DND-41 (cell line): ENCODE results near the gene PGBD5.

Source experiments
- ATAC-seq: fragments of 200-7000 bp; cut with Tn5 transposase; 3 replicates; pipeline ENCODE4 v1.9.1; 2021; ENCODE audit warnings: low read depth; ENCODE audit not compliant: insufficient read depth
- DNase-seq: peaks from one replicate; pipeline ENCODE4 v3.0.0-alpha.2; 2020
- H2AFZ ChIP-seq: 2 replicates; pipeline ENCODE4 v1.6.0; 2012; ENCODE audit warnings: low read depth, low read length
- H3K27ac ChIP-seq: 2 replicates; pipeline ENCODE4 v1.5.1; 2012; ENCODE audit warnings: low read length, inconsistent platforms
- H3K27me3 ChIP-seq: fragments of 200-600 bp; sonication (generic); 2 replicates; pipeline ENCODE4 v1.6.0; 2012; ENCODE audit warnings: low read length, mild to moderate bottlenecking, inconsistent platforms; ENCODE audit not compliant: insufficient read depth, poor library complexity
- H3K36me3 ChIP-seq: 2 replicates; pipeline ENCODE4 v1.5.1; 2012; ENCODE audit warnings: low read length, inconsistent platforms; ENCODE audit not compliant: insufficient read depth
- H3K4me1 ChIP-seq: 2 replicates; pipeline ENCODE4 v1.5.1; 2012; ENCODE audit warnings: mild to moderate bottlenecking, low read length; ENCODE audit not compliant: insufficient read depth
- H3K4me2 ChIP-seq: 2 replicates; pipeline ENCODE4 v1.6.0; 2012; ENCODE audit warnings: mild to moderate bottlenecking, moderate library complexity, low read length, inconsistent platforms; ENCODE audit not compliant: insufficient read depth
- H3K4me3 ChIP-seq, 2 experiments: fragments of 200-600 bp in 1 of 2; shearing (Covaris generic) in 1 of 2; 2 replicates each; pipeline ENCODE4 v1.5.1; 2012 to 2016; ENCODE audit warnings: inconsistent platforms in 2 of 2, low read length in 2 of 2, mild to moderate bottlenecking in 2 of 2, low read depth in 1 of 2, moderate library complexity in 1 of 2
- H3K79me2 ChIP-seq: 2 replicates; pipeline ENCODE4 v1.6.0; 2012; ENCODE audit warnings: low read length, inconsistent platforms; ENCODE audit not compliant: insufficient read depth
- H3K9ac ChIP-seq: 2 replicates; pipeline ENCODE4 v1.6.0; 2012; ENCODE audit warnings: low read depth, mild to moderate bottlenecking, inconsistent platforms, low read length, moderate library complexity
- H3K9me3 ChIP-seq: 2 replicates; pipeline ENCODE4 v1.5.1; 2012; ENCODE audit warnings: low read length, moderate library complexity, mild to moderate bottlenecking, inconsistent platforms; ENCODE audit not compliant: insufficient read depth, severe bottlenecking
- H4K20me1 ChIP-seq: 2 replicates; pipeline ENCODE4 v1.6.0; 2012; ENCODE audit warnings: low read length; ENCODE audit not compliant: insufficient read depth
- CTCF ChIP-seq: IDR thresholded peaks from 2 replicates; pipeline ENCODE4 v1.5.1; 2012; ENCODE audit warnings: borderline replicate concordance, low read length, moderate library complexity, mild to moderate bottlenecking; ENCODE audit not compliant: poor library complexity, severe bottlenecking; ENCODE audit errors: extremely low read depth
- EZH2 ChIP-seq: IDR thresholded peaks from 3 replicates; pipeline ENCODE4 v1.6.1; 2012; ENCODE audit warnings: borderline replicate concordance, low read depth, mild to moderate bottlenecking, moderate library complexity, low read length, inconsistent platforms; ENCODE audit not compliant: severe bottlenecking

The PGBD5 gene

GRCh38 chr1:230465691-230466090 lies 39.6 kb upstream of the PGBD5 start:
- Histone ChIP-seq H3K79me2 (no peaks in the 10 kb centered on the region), H3K27me3 (peaks cover 21% of the 10 kb centered on the region), H3K4me1 (no peaks in the 10 kb centered on the region), H3K4me3 (no peak overlapping the region), H2AFZ (no peak overlapping the region), H3K36me3 (no peaks in the 10 kb centered on the region), H3K27ac (no peak overlapping the region), H4K20me1 (no peaks in the 10 kb centered on the region), H3K9me3 (no peaks in the 10 kb centered on the region), H3K9ac (no peak overlapping the region), H3K4me2 (no peak overlapping the region)
- DNase-seq: no peak
- TF ChIP-seq CTCF (no peak), EZH2 (no peak)
- ATAC-seq: no peak

DNA sequence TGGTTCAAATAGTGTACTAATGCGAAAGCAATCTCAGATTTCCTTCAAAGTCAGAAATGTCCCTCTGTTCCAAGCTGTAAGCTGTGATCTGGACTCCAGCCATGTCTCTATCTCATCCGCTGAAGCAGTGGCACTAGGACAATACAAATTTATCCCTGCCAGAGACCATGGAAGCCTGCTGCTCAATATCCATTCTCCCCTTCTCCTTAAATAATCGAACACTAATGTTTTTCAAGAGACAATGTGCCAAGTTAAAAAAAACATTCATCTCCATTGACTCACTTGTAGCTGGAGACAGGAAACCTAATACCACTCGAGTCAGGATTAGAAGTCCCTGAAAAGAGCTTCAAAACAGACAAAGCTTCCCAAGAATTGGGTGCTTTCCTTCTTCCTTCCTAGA lies 38.5 kb upstream of the PGBD5 start:
- H3K4me3 ChIP-seq: no peak overlapping the region
- H3K36me3 ChIP-seq: no peaks in the 10 kb centered on the region
- peaks cover 29% of the 10 kb centered on the region for H3K27me3 ChIP-seq
- no peak overlapping the region for H3K9ac ChIP-seq
- H3K79me2 ChIP-seq: no peaks in the 10 kb centered on the region
- no peaks in the 10 kb centered on the region for H3K4me1 ChIP-seq
- TF ChIP-seq CTCF: no peak
- TF ChIP-seq EZH2: no peak
- H2AFZ ChIP-seq: no peak overlapping the region
- DNase-seq (no peak), ATAC-seq (no peak)
- no peak overlapping the region for H3K27ac ChIP-seq
- no peaks in the 10 kb centered on the region for H4K20me1 ChIP-seq
- no peak overlapping the region for H3K4me2 ChIP-seq
- no peaks in the 10 kb centered on the region for H3K9me3 ChIP-seq

DNA sequence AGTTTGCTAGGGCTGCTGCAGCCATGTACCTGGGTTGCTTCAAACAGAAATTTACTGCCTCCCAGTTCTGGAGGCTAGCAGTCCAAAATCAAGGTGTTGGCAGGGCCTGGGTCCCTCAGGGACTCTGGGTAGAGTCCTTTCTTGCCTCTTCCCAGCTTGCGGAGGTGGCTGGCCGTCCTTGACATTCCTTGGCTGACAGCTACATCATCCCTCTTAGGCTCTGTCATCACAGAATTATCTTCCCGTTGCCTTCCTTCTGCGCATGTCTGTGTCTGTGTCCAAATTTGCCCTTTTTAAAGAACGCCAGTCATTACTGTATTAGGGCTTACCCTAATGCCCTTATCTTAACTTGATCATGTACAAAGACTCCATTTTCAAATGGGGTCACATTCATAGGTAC lies 37.6 kb upstream of the PGBD5 start:
- ATAC-seq: no peak

More for the DNA sequence above, 37.6 kb upstream of the PGBD5 start:
- Histone ChIP-seq H3K4me3 (no peak overlapping the region), H3K36me3 (no peaks in the 10 kb centered on the region), H3K9me3 (no peaks in the 10 kb centered on the region), H2AFZ (no peak overlapping the region), H3K27me3 (peaks cover 32% of the 10 kb centered on the region), H3K27ac (no peak overlapping the region), H3K4me1 (no peaks in the 10 kb centered on the region), H4K20me1 (no peaks in the 10 kb centered on the region), H3K9ac (no peak overlapping the region), H3K4me2 (no peak overlapping the region), H3K79me2 (no peaks in the 10 kb centered on the region)
- DNase-seq: no peak
- TF ChIP-seq EZH2 (no peak), CTCF (no peak)
